Measurements from ENCODE around the gene SLC6A5. TPM values are rescaled to one million over a fixed set of nuclear protein-coding genes. Genes with fewer than 3 reads are reported as not detected.

Gene SLC6A5
- total RNA-seq, 1 experiment from 2014 or later, result not detected

GRCh38 chr11:20627701-20628100 lies 28.3 kb downstream of the SLC6A5 start:
- no peak for DNase-seq (ENCODE audit: low spot score)

GRCh38 chr11:20631519-20632168 lies 32.2 kb downstream of the SLC6A5 start:
- Histone ChIP-seq H3K4me1 (ENCODE audit: insufficient read depth, low read length, poor library complexity, severe bottlenecking) (no peaks in the 10 kb centered on the region), H3K9me3 (ENCODE audit: low read depth, low read length, poor library complexity, severe bottlenecking) (no peaks in the 10 kb centered on the region), H3K36me3 (ENCODE audit: insufficient read depth, low read length, poor library complexity, severe bottlenecking) (no peaks in the 10 kb centered on the region), H3K4me3 (ENCODE audit: low read depth, low read length, poor library complexity, severe bottlenecking) (no peak overlapping the region), H3K27me3 (replicated peaks; ENCODE audit: insufficient read depth, low read depth, low read length, poor library complexity) (peaks cover 3% of the 10 kb centered on the region), H3K27ac (ENCODE audit: low read depth, low read length, poor library complexity, severe bottlenecking) (no peak overlapping the region)
- CTCF ChIA-PET, result no interaction called here
- BruUV-seq (replicated peaks), result no TSS peak
- TF ChIP-seq CTCF (conservative IDR thresholded peaks at IDR 0.05; ENCODE audit: low read depth, low read length) (no peak), EZH2 (IDR thresholded peaks at IDR 0.05; ENCODE audit: borderline replicate concordance, low read depth, low read length, poor library complexity, severe bottlenecking) (no peak)
- no peak for DNase-seq (ENCODE audit: low spot score)
- POLR2A ChIA-PET (ENCODE audit: low non-redundant PET), result no interaction called here
- intact Hi-C loops (cut with micrococcal nuclease; ENCODE audit: unreplicated experiment), result no loop called here

More at GRCh38 chr11:20627701-20628100, 28.3 kb downstream of the SLC6A5 start:
- H3K27me3 ChIP-seq (replicated peaks; ENCODE audit: insufficient read depth, low read depth, low read length, poor library complexity), result peaks cover 3% of the 10 kb centered on the region
- intact Hi-C loops (cut with micrococcal nuclease; ENCODE audit: unreplicated experiment), result no loop called here
- no peak overlapping the region for H3K27ac ChIP-seq (ENCODE audit: low read depth, low read length, poor library complexity, severe bottlenecking)
- ChIA-PET CTCF (no interaction called here), POLR2A (ENCODE audit: low non-redundant PET) (no interaction called here)
- H3K36me3 ChIP-seq (ENCODE audit: insufficient read depth, low read length, poor library complexity, severe bottlenecking), result no peaks in the 10 kb centered on the region
- BruUV-seq (replicated peaks), result no TSS peak
- no peaks in the 10 kb centered on the region for H3K9me3 ChIP-seq (ENCODE audit: low read depth, low read length, poor library complexity, severe bottlenecking)
- H3K4me1 ChIP-seq (ENCODE audit: insufficient read depth, low read length, poor library complexity, severe bottlenecking), result no peaks in the 10 kb centered on the region
- no peak overlapping the region for H3K4me3 ChIP-seq (ENCODE audit: low read depth, low read length, poor library complexity, severe bottlenecking)
- TF ChIP-seq EZH2 (IDR thresholded peaks at IDR 0.05; ENCODE audit: borderline replicate concordance, low read depth, low read length, poor library complexity, severe bottlenecking) (no peak), CTCF (conservative IDR thresholded peaks at IDR 0.05; ENCODE audit: low read depth, low read length) (no peak)

GRCh38 chr11:20632169-20632532 lies 32.7 kb downstream of the SLC6A5 start:
- no TSS peak for BruUV-seq (replicated peaks)
- Histone ChIP-seq H3K27ac (ENCODE audit: low read depth, low read length, poor library complexity, severe bottlenecking) (no peak overlapping the region), H3K36me3 (ENCODE audit: insufficient read depth, low read length, poor library complexity, severe bottlenecking) (no peaks in the 10 kb centered on the region), H3K27me3 (replicated peaks; ENCODE audit: insufficient read depth, low read depth, low read length, poor library complexity) (peaks cover 2% of the 10 kb centered on the region), H3K9me3 (ENCODE audit: low read depth, low read length, poor library complexity, severe bottlenecking) (no peaks in the 10 kb centered on the region), H3K4me1 (ENCODE audit: insufficient read depth, low read length, poor library complexity, severe bottlenecking) (no peaks in the 10 kb centered on the region), H3K4me3 (ENCODE audit: low read depth, low read length, poor library complexity, severe bottlenecking) (no peak overlapping the region)
- TF ChIP-seq CTCF (conservative IDR thresholded peaks at IDR 0.05; ENCODE audit: low read depth, low read length) (no peak), EZH2 (IDR thresholded peaks at IDR 0.05; ENCODE audit: borderline replicate concordance, low read depth, low read length, poor library complexity, severe bottlenecking) (no peak)
- ChIA-PET CTCF (no interaction called here), POLR2A (ENCODE audit: low non-redundant PET) (no interaction called here)
- intact Hi-C loops (cut with micrococcal nuclease; ENCODE audit: unreplicated experiment), result no loop called here
- no peak for DNase-seq (ENCODE audit: low spot score)

Measured in A673 (cell line).